NOMO-1 treated with DMSO at 0.1 percent for 48 hours (cell line): ENCODE results near the gene LUZP1.
A peak's percentile ranks its signal among the peaks of the same experiment; 100 is the strongest.
"Not testable (repeated sequence)": the region's sequence is repeated elsewhere in the genome, so short reads cannot be mapped to it uniquely, and the experiment has no call there.

Experiments
- DNase-seq: peaks from one replicate; lab custom pipeline; 2025; ENCODE audit not compliant: unreplicated experiment; lab: John Stamatoyannopoulos, UW

LUZP1 gene

DNA sequence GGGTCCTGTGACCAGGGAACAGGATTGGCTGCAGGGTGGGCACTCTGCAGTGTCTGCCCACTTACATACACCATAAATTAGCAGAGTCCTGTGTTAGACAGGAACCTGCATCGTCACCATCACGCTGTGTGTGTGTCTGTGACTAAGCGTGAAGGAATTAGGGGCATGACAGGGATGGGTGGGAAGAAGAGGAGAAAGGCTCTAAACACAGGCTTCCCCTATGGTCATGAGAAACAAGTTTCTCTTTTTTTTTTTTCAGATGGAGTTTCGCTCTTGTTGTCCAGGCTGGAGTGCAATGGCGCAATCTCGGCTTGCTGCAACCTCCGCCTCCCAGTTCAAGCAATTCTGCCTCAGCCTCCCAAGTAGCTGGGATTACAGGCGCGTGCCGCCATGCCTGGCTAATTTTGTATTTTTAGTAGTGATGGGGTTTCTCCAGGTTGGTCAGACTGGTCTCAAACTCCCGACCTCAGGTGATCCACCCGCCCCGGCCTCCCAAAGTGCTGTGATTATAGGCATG lies 20.3 kb upstream of the LUZP1 start:
- not testable (repeated sequence) for DNase-seq

DNA sequence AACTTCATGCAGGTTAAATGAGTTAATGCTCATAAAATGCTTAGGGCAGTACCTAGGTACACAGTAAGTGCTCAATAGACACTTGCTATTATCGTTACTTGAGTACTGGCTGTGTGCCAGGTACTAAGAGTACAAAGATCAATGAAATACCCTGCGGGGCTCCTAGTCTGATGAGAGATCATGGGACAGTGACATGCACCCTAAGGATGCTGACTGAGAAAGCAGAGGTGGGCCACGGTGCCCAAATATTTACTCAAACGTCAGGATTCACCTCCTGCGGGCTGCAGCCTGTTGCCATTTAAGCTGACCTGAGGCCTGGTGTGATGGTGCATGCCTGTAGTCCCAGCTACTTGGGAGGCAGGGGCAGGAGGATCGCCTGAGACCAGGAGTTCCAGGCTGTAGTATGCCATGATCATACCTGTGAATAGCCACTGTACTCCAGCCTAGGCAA lies 19.8 kb upstream of the LUZP1 start:
- no peak for DNase-seq

DNA sequence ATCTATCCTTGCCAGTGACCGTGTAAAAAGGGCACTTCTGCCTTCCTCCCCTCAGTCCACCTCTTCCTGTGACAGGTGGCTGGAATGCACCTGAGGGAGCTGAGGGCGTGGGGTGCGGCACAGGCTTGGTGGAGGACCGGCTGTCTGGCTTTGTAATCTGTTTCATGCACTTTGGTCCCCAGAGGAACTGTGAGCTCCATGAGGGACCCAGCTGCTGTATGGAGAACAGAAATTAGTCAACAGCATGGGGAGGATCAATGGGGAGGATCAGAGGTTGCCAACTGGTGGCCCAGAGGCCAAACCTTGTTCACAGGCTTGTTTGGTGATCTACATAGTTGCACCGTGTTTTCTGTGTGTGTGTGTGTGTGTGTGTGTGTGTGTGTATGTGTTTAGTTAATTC lies 19.0 kb upstream of the LUZP1 start:
- no peak for DNase-seq

DNA sequence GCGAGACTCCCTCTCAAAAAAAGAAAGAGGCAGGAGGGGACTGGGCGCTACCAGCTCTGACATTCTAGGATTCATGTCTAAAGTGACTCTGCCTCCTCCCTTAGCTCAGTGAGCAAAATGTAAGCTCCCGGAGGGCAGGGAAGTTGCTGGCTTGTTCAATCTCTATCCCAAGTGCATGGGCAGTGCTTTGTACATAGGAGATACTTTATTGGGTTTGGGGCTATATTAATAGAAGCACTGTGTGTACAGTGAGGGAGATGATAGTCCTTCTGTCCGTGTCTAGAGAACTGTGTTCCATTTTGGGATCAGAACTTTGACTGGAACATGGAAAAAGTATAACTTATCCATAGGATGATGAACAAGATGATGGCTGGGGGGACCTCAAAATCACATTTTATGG lies 16.7 kb upstream of the LUZP1 start:
- no peak for DNase-seq

DNA sequence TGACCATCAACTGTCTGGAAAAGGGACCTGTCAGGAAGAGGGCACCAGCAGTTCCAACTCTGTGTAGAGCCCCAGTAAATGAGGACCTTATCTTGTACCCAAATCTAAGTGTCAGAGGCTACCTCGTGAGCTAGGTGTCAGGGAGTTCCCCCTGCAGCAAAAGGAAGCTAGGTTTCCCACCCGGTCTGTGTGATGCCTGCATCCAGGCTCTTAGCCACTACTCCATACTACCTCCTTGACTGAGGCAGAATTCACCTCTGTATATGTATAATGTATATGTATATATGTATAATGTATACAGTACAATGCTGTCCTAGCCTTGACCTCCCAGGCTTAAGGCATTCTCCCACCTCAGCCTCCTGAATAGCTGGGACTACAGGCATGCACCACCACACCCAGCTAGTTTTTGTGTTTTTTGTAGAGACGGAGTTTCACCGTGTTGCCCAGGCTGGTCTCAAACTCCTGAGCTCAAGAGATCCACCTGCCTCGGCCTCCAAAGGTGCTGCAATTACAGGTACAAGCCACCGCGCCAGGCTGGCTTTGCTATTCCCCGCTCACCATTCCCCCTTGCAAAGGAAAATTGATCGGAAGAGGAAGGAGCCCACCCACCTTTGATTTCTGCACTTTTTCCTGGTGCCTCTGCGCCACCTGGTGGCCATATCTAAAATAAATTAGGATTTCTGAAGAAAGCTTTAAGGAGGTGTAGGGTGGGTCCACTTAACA lies 15.7 kb upstream of the LUZP1 start:
- peak; percentile 34 for DNase-seq

DNA sequence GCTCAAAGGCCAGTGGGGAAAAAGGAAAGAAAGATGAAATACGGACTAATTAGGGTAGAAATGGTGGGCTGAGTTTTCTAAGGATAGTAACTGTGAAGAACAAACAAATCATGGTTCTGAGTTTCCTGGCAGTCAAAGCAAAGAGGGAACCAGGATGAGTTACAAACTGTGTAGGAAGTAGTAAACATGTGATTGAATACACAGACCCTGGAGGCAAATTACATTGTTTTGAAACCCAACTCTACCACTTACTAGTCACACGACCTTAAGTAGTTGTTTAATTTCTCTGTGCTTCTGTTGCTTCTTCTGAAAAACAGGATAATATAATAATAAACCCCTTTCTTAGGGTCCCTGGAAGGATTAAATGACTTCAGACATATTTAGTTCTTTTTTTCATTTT lies 11.2 kb upstream of the LUZP1 start:
- DNase-seq: no peak

DNA sequence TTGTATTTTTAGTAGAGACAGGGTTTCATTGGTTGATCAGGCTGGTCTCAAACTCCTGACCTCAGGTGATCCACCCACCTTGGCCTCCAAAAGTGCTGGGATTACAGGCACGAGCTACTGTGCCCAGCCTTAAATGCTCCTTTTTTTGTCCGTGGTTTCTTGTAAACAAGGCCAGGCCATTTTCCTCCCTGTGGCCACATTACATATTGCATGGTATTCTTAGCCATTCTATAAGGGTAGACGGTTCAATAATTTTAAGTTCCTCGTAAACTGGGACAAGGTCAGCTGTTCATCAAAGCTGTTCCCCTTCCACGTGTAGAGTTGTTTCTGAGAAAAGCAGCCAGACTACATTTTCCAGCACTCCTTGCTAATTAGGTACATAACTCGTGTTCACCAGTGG lies 10.3 kb upstream of the LUZP1 start:
- peak; percentile 30 for DNase-seq

DNA sequence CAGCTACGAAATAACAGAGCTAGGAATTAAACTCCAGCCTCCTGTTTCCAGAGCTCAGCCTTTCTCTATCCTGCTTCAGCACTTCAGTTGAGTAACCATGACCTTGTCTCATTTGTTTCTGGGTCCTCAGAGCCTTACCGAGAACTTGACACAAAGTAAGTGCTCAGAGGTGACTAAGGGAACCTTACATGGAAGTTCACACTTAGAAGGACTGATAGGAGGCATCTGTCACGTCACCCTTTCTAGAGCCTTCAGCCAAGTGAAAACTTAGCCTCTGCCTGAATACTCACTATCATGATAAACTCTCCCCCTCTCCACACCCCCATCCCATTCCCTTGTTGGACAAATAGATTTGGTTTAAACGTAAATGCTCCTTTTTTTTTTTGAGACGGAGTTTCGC lies 9.8 kb upstream of the LUZP1 start:
- no peak for DNase-seq

DNA sequence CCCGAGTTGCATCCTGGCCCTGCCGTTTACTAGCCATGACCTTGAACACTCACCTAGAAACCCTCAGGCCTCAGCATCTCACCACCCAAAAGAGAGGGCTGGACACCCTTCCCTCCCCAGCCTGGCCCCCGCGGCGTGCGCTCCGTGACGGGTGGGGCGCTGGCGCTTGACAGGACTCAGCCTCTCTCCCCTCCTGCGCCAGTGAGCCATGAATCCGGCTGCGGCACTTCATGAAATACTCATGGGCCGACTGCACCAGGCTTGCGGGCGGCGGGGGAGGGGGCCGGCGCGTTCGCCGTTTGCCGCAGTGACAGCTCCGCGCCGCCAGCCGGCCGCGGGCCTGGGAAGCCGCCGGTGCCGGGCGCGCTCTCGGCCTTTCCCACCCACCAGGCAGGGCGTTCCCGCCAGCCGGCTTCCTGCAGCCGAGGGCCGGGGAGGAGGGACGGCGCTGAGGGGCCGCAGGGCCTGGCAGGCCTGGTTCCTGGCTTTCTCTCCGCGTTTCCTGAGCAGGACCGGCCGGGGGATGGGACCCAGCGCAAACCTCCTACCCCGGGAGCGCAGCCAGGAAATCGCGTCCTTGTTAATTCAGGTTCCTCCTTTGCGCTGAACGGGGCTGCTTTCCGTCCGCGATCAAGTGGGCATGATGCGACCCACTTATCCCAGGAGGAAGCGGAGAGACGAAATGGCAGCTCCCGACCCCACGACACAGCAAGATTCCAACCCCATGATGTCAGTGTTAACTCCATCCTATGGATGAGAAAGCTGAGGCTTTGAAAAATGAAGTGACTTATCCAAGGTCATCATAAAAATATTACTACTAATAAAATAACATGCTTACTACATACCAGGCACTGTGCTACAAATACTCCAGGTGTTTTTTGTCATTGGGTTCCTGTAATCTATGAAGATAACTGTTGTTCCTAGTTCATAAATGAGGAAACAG lies 9.1 kb upstream of the LUZP1 start:
- DNase-seq: peak; percentile 12

DNA sequence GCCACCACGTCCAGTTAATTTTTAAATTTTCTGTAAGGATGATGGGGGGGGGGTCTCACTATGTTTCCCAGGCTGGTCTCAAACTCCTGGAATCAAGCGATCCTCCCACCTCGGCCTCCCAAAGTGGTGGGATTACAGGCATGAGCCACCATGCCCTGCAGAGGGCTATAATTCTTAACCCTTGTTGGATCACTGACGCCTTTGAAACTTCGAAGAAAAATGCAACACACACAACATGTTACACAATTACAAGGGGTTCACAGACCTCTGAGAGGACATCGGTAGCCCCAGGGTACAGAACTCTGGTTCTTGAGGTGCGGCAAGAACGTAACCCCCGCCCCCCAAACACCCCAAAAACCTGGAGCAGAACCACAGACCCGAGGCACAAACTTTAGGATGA lies 8.4 kb upstream of the LUZP1 start:
- no peak for DNase-seq

DNA sequence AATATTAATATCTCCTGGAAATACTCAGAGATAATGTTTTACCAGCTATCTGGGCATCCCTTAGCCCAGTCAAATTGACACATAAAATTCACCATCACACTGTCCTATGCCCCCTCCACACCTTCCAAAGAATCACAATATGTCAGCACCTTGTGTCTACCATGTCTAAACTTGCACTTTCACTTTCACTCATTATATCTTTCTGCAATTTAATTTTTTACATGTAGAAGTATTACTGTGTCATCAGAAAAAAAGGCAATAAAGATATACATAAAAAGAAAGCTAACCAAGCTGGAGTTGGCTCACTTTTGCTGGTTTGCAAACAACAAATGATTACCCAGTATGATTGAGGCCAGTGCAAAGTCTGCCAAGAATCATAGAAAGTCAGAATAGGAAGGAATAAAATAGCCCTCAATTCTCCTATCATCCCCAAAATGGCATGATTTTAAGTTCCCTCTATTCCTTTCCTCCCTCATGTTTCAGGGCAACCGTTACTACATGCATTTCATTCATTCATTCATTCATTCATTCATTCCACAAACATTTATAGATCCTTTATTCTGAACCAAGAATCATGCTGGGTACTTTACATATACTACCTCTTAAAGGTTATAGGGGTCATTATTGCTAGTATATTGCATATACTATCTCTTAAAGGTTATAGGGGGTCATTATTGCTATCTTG lies 5.9 kb upstream of the LUZP1 start:
- DNase-seq: no peak

DNA sequence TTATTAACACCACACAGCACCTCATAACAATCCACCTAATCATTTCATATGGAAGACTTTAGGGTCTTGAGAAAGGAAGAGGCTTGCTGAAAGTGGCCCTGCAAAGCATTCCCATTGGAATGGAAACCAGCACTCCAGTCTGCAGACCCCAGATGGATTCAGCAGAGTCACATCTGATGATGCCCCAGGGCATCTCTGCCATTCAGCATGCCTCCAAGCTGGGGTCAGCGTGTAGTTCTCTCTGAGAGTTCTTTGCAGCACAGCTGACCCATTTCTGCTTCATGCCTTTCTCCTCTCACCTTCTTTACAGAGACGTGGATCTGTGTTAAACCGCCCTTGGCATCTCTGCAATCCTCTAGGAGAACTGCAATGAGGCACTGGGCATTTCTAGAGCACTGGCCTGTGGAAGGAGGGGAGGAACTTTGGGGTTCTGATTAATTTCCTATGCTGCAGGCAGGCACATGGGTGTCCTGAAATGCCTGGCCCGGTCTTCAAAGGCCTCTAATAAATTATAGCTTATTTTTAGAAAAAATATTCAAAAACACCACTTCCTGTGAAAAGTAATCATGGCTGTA lies 2.6 kb upstream of the LUZP1 start:
- DNase-seq: no peak

DNA sequence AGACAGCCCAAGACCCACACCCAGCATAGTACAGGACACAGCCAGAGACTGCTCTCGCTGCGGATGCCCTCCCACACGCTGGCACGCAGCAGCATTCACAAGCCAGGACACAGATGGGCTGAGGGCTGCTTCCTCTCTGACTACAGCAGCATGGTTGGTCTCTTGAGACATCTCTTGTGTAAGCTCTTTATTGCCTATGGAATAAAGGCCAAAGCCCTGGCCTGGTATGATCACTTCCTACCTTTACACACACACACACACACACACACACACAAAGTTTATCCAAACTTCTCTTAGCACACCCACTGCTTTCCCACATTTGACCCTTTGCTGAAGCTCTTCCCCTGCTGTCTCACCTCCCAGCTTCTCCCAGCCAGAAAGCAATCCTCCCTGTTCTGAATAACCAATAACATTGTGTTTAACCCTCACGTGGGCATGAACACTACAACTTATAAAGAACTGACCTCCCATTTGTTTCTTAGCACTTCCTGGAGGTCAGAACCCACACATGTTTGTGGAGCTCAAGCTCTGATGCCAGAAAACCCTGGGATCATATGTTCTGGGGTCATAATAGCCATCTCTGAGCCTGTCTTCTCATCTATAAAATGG lies 1.2 kb upstream of the LUZP1 start:
- DNase-seq: peak; percentile 92

DNA sequence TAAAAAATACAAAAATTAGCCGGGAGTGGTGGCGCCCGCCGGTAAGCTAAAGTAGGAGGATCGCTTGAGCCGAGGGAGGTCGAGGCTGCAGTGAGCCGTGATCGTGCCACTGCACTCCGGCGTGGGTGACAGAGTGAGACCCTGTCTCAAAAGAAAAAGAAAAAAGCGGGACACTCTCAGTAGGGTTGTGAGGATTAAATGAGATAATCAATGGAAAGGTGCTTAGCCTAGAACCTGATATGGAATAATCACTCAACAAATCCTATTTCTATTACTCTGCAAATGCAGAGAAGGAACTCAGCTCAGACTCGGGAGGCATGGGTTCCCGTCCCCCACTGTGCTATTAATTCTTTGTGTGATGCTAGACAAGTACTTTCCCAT lies 529 bp upstream of the LUZP1 start:
- no peak for DNase-seq

DNA sequence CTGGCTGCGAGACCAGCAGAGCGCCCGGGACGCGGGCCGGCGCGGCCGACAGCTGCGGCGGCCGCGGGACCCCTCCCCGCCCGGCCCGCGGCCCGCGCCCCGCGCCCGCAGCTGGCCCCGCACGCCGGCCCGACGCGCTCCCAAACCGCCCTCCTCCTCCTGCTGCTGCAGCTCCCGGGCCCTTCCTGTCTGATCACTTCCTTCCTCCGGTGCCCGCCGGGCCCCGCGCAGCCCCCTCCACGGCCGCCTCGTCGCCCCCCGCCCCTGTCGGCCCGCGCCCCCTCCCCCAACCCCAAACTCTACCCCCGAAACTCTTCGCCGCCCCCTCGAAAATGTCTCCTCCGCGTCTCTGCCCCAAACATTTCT lies 594 bp downstream of the LUZP1 start:
- peak; percentile 30 for DNase-seq

DNA sequence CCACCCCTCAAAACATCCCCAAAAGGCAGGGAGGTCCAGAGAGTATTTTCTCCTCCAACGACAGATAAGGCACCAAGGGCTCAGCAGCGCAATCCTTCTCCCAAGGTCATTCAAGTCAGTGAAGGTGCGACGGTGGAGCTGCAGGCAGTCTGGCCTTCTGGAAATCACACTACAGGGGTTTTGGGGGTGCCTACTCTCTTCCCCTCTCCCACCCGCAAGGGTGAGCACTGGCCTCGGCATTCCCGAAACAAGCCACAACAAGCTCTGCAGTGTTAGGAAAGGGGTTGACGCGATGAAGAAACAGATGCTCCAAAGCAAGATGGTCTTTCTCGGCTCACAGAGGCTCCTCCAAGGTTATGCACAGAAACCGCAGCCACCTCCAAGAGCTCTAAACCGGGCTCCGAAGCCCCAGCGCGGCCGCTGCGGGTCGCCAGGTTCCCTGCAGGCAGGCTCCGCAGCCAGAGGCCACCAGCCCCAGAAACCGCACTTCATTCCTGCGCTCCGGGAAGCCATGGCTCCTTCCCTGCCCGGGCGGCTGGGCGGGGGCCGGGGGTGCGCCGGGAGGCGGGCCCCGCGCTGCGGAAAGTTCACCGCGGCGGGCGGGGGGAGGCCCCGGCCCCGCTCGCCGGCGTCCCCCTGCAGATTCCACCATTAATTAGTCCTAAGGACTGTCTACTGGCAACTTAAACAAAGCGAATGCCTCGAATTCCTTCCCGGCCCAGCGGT lies 1.1 kb downstream of the LUZP1 start:
- no peak for DNase-seq

DNA sequence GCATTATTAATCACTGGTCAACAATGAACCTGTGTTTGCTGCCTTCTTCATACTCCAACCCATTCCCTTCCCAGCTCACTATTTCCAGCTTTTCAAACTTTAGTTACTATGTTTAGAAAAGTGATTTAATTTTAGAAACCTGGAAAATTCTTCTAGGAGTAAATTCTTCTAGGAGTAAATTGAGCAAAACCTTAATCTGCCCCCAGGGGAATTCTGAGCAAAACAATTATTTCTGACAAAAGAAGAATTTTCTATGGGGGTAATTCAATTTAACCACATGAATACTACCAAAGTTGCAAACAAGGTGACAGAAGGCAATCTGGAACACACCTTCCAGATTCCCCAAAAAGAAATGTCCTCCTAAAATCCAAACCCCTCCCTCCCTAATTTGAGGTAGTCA lies 1.8 kb downstream of the LUZP1 start:
- no peak for DNase-seq

DNA sequence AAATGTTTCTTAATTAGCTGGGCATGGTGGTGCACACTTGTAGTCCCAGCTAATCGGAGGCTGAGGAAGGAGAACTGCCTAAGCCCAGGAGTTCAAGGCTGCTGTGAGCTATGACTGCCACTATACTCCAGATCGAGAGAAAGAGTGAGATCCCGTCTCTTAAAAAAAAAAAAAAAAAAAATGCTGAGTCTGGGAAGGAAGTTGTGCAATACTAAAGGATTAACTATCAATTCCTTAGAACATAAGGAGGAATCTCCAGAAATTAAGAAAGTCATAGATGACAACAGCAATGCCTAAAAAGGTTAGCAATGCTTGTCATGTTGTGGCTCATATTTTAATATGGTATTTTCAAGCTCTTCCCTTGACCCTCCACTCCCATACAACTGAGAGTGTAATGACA lies 5.3 kb downstream of the LUZP1 start:
- DNase-seq: no peak

DNA sequence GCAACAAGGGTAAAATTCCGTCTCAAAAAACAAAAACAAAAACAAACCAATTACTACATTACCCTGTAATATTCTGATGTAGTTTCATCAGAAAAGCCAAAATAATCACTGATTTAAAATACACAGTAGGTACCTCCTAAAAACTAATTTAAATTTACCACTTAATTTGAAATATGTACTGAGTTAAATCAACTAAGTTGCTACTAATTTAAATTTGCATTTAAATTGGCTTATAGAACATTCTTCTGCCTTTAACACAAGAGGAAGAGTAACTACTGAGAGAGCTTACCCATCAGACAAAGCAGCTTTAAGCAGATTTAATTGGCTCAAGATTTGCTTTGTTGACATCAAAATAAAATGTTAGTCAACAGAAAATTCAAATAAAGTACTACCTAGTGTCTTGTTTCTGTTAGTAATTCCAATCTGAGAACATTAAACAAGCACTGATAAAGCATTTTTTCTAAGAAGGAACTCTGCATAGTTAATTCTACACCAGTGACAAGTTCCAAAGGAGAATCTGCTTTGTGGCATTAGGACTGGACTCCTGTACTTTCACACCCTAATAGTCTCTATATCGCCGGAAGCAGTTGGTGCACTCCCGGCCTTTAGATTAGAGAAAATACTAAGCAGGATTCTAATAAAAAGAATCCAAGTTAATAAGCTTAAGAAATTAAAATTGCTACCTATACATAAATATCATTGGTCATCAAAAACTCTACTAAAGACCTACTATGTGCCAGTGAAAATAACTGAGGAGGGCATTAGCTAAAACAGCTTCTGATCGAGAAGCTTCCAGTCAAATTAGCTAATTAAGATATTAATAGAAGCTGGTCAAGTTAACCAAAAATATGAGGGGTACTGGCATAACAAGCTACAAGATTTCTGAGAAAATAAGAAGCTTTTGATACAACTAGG lies 8.4 kb downstream of the LUZP1 start:
- DNase-seq: no peak
